Suppressor macrophage (primary cell): ENCODE measurements around the gene OR2W1.

ENCODE experiments used
- DNase-seq, 4 experiments: peaks; one replicate each; pipeline ENCODE4 v3.0.0-alpha.2; 2020 to 2022

The OR2W1 gene

DNA sequence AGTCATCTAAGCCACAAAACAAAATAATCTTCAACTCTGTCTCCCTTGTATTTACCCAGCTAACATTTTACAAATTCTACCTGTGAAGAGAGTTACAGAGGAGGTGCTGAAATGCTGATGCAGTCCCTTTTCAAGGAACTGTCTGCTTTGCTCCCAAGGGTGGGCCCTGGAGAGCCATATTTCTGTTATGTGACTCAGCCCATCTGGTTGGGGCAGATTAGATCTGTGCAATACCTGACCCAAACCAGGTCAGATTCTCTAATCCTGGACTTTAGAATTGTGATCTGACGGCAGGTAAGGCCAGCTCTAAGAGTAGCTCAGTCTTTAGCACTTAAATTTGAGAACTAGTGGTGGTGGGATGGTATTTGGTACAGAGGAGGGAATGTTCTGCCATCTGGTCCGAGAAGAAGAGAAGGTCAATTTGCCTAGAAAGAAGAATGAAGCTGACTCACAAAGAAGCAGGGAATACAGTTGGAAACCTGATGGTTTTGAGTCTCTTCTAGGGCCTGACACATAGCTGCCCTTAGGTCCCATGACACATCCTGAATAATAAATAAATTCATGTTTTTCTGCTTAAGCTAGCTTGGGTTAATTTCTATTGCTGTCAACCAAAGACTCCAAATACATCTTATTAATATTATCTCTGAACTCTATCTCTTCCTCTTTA lies 48.0 kb downstream of the OR2W1 start:
- DNase-seq: no peak

DNA sequence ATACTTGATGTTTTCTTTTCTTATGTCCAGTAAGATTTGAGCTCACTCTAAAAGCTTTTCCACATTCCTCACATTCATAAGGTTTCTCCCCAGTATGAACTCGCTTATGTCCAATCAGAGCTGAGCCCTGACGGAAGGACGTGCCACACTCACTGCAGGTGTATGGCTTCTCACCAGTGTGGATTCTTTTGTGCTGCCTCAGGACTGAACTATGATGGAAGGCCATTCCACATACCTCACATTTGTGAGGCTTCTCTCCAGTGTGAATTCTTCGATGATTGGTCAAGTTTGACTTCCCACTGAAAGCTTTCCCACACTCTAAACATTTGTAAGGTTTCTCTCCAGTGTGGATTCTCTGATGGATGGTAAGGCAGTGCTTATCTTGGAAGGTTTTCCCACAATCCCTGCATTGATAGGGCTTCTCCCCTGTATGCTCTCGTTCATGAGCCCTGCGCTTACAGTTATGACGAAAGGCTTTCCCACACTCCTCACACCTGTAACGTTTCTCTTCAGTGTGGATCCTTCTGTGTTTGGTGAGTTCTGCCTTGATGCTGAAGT lies 49.8 kb downstream of the OR2W1 start:
- DNase-seq: no peak
